IMR-90 (cell line): ENCODE measurements around the gene PPARD. TPM values are rescaled to one million over a fixed set of nuclear protein-coding genes. Genes with fewer than 3 reads are reported as not detected.

Source experiments
- ATAC-seq: fragments of 200-7000 bp; cut with Tn5 transposase; 2 replicates; pipeline ENCODE4 v1.9.1; 2020; ENCODE audit warnings: low read depth, mild to moderate bottlenecking, moderate library complexity
- BruUV-seq: library from RNA; stranded (reverse); fragments of 400-500 nt; replicated peaks from 2 replicates; lab custom pipeline; 2021; lab: Mats Ljungman, UMichigan
- CTCF ChIA-PET: fragments of 300-600 bp; formaldehyde crosslinking; extraction: SDS; loops from one replicate; lab custom pipeline; 2021; ENCODE audit warnings: antibody characterized with exemption; lab: Yijun Ruan, JAX
- POLR2A ChIA-PET: fragments of 300-600 bp; sonication (Branson Sonifier 250); formaldehyde crosslinking; loops from one replicate; lab custom pipeline; 2022; ENCODE audit warnings: antibody characterized with exemption; ENCODE audit not compliant: unreplicated experiment; lab: Charles Lee
- DNase-seq: peaks from one replicate; pipeline ENCODE4 v3.0.0; 2013
- H2AFZ ChIP-seq: replicated peaks from 2 replicates; pipeline ENCODE3; 2013; ENCODE audit warnings: low read length, mild to moderate bottlenecking; ENCODE audit not compliant: poor library complexity
- H2AK5ac ChIP-seq: 2 replicates; pipeline ENCODE4 v1.6.1; 2013; ENCODE audit warnings: low read depth, low read length, inconsistent platforms
- H2AK9ac ChIP-seq: replicated peaks from 2 replicates; pipeline ENCODE3; 2013; ENCODE audit warnings: mild to moderate bottlenecking, low read depth, low read length, moderate library complexity; ENCODE audit not compliant: poor library complexity
- H2BK120ac ChIP-seq: 2 replicates; pipeline ENCODE4 v1.6.1; 2013; ENCODE audit warnings: low read depth, low read length, inconsistent platforms
- H2BK15ac ChIP-seq: 3 replicates; pipeline ENCODE4 v1.6.1; 2013; ENCODE audit warnings: low read depth, low read length, inconsistent platforms
- H2BK20ac ChIP-seq: 2 replicates; pipeline ENCODE4 v1.6.1; 2013; ENCODE audit warnings: low read depth, mild to moderate bottlenecking, inconsistent platforms, low read length, moderate library complexity
- H2BK5ac ChIP-seq: 2 replicates; pipeline ENCODE4 v1.6.1; 2013; ENCODE audit warnings: mild to moderate bottlenecking, low read depth, low read length, inconsistent platforms; ENCODE audit not compliant: poor library complexity, severe bottlenecking
- H3K14ac ChIP-seq: replicated peaks from 2 replicates; pipeline ENCODE4 v1.6.1; 2013; ENCODE audit warnings: low read depth, low read length, inconsistent platforms
- H3K18ac ChIP-seq: 2 replicates; pipeline ENCODE4 v1.6.1; 2013; ENCODE audit warnings: low read depth, low read length, control low read depth
- H3K23ac ChIP-seq: 2 replicates; pipeline ENCODE4 v1.6.1; 2013; ENCODE audit warnings: low read depth, low read length, inconsistent platforms
- H3K27ac ChIP-seq: 2 replicates; pipeline ENCODE4 v1.5.1; 2013; ENCODE audit warnings: mild to moderate bottlenecking, control low read depth, low read length; ENCODE audit not compliant: insufficient read depth
- H3K27me3 ChIP-seq: 2 replicates; pipeline ENCODE4 v1.6.1; 2013; ENCODE audit warnings: low read length; ENCODE audit not compliant: control insufficient read depth, insufficient read depth
- H3K36me3 ChIP-seq: 2 replicates; pipeline ENCODE4 v1.6.1; 2013; ENCODE audit warnings: low read length, mixed read lengths; ENCODE audit not compliant: control insufficient read depth, insufficient read depth
- H3K4ac ChIP-seq: 2 replicates; pipeline ENCODE4 v1.6.1; 2013; ENCODE audit warnings: low read depth, low read length, inconsistent platforms
- H3K4me1 ChIP-seq: 2 replicates; pipeline ENCODE4 v1.6.1; 2013; ENCODE audit warnings: low read length, mixed read lengths; ENCODE audit not compliant: control insufficient read depth, insufficient read depth
- H3K4me2 ChIP-seq: 2 replicates; pipeline ENCODE4 v1.6.1; 2013; ENCODE audit warnings: low read depth, mild to moderate bottlenecking, control low read depth, low read length, moderate library complexity
- H3K4me3 ChIP-seq: 2 replicates; pipeline ENCODE4 v1.5.1; 2013; ENCODE audit warnings: low read depth, mild to moderate bottlenecking, control low read depth, low read length, moderate library complexity; ENCODE audit not compliant: insufficient read depth
- H3K56ac ChIP-seq: 2 replicates; pipeline ENCODE4 v1.6.1; 2013; ENCODE audit warnings: low read length, inconsistent platforms; ENCODE audit not compliant: insufficient read depth; ENCODE audit errors: extremely low read depth
- H3K79me1 ChIP-seq, 2 experiments: 2 replicates each; pipeline ENCODE4 v1.6.1; 2013; ENCODE audit warnings: low read length in 2 of 2, inconsistent platforms in 1 of 2, low read depth in 1 of 2
- H3K9ac ChIP-seq: 2 replicates; pipeline ENCODE4 v1.6.1; 2013; ENCODE audit warnings: low read depth, low read length, control low read depth
- H3K9me1 ChIP-seq: 2 replicates; pipeline ENCODE4 v1.6.1; 2013; ENCODE audit warnings: low read length, inconsistent platforms; ENCODE audit not compliant: insufficient read depth
- H3K9me3 ChIP-seq: 2 replicates; pipeline ENCODE4 v1.6.1; 2013; ENCODE audit warnings: low read length; ENCODE audit not compliant: control insufficient read depth, insufficient read depth
- H4K20me1 ChIP-seq: 2 replicates; pipeline ENCODE4 v1.6.1; 2013; ENCODE audit warnings: low read length, inconsistent platforms; ENCODE audit not compliant: insufficient read depth
- H4K5ac ChIP-seq: 2 replicates; pipeline ENCODE4 v1.6.1; 2013; ENCODE audit warnings: mild to moderate bottlenecking, low read depth, low read length, control low read depth
- H4K8ac ChIP-seq, 2 experiments: 2 replicates each; pipeline ENCODE4 v1.6.1; 2013; ENCODE audit warnings: low read depth in 2 of 2, low read length in 2 of 2, control low read depth in 1 of 2, inconsistent platforms in 1 of 2
- H4K91ac ChIP-seq: 2 replicates; pipeline ENCODE4 v1.6.1; 2013; ENCODE audit warnings: low read depth, low read length, inconsistent platforms; ENCODE audit not compliant: insufficient read depth
- BHLHE40 ChIP-seq: fragments of 150-350 bp; IDR thresholded peaks from 2 replicates; pipeline ENCODE4 v1.6.1; 2016; ENCODE audit warnings: mild to moderate bottlenecking, low read depth, low read length
- CEBPB ChIP-seq: IDR thresholded peaks from 2 replicates; pipeline ENCODE4 v1.6.1; 2012; ENCODE audit warnings: low read depth, low read length, improper control_type of control experiment
- CTCF ChIP-seq: conservative IDR thresholded peaks from 2 replicates; pipeline ENCODE4 v1.5.1; 2012; ENCODE audit warnings: mild to moderate bottlenecking, low read depth, low read length, improper control_type of control experiment
- ELK1 ChIP-seq: fragments of 150-350 bp; IDR thresholded peaks from 2 replicates; pipeline ENCODE4 v1.6.1; 2016; ENCODE audit warnings: low read depth, mild to moderate bottlenecking, low read length, moderate library complexity, borderline replicate concordance
- FOS ChIP-seq: fragments of 150-350 bp; IDR thresholded peaks from 2 replicates; pipeline ENCODE4 v1.6.1; 2016; ENCODE audit warnings: low read depth, low read length
- MAFK ChIP-seq: IDR thresholded peaks from 2 replicates; pipeline ENCODE4 v1.6.1; 2012; ENCODE audit warnings: low read depth, low read length, improper control_type of control experiment
- POLR2A ChIP-seq: IDR thresholded peaks from 2 replicates; pipeline ENCODE4 v1.6.1; 2012; ENCODE audit warnings: mild to moderate bottlenecking, low read depth, low read length
- RCOR1 ChIP-seq: IDR thresholded peaks from 2 replicates; pipeline ENCODE4 v1.6.1; 2012; ENCODE audit warnings: mild to moderate bottlenecking, low read length, improper control_type of control experiment; ENCODE audit not compliant: insufficient replicate concordance
- WGBS, 2 experiments: methylation state at CpG; one replicate each; pipeline versions ENCODE4 v1.1.5 to v1.1.7; 2013; ENCODE audit warnings: missing lambda C conversion rate in 2 of 2; ENCODE audit not compliant: insufficient read length in 1 of 2; ENCODE audit errors: extremely low coverage in 2 of 2; 5-methylcytosine and 5-hydroxymethylcytosine counted together
- dilution Hi-C: fragments of 300-500 bp; cut with HindIII; formaldehyde crosslinking; loops from one replicate; pipeline ENCODE4 v1.14.3; 2018; ENCODE audit warnings: low sequenced_read_pairs; ENCODE audit not compliant: unreplicated experiment
- in situ Hi-C: fragments of 300-500 bp; cut with MboI; formaldehyde crosslinking; loops from 3 replicates; pipeline ENCODE4 v1.14.3; 2019; ENCODE audit warnings: low sequenced_read_pairs, inconsistent platforms, mixed read lengths
- intact Hi-C: fragments of 100-400 bp; cut with micrococcal nuclease; formaldehyde crosslinking; loops from 2 replicates; pipeline ENCODE4 v1.10.0; 2022
- polyA plus RNA-seq, 3 experiments: library from polyadenylated mRNA; depleted of rRNA; stranded (reverse); fragments of >200 nt; gene quantifications; 2 replicates each; pipeline ENCODE4 v1.2.3, GENCODE V29; 2012; ENCODE audit warnings: low replicate concordance in 1 of 3
- total RNA-seq: library from RNA; depleted of rRNA; stranded (reverse); fragments of >200 nt; gene quantifications from 2 replicates; pipeline ENCODE4 v1.2.3, GENCODE V29; 2012

PPARD gene
- total and polyA plus RNA-seq, 2 of the 4 experiments (the other 2 are of a cell fraction) = 10.4 to 69.0 TPM

- 100% methylated on average over 1 of the region's 4 CpGs; no CpG with 5 or more reads in 1 of the 2 experiments for WGBS, 2 experiments
- Histone ChIP-seq H3K18ac (no peak overlapping the region), H2AK9ac (peak overlapping the region; percentile 40), H3K23ac (peak overlapping the region; percentile 20; the same call in 1 of the 2 replicates), H3K4ac (no peak overlapping the region; the same call in 1 of the 2 replicates), H3K9ac (no peak overlapping the region), H2BK15ac (no peak overlapping the region), H3K4me1 (peaks cover 24% of the 10 kb centered on the region), H3K4me2 (no peak overlapping the region), H3K27ac (no peak overlapping the region), H3K36me3 (no peaks in the 10 kb centered on the region), H3K56ac (no peak overlapping the region), H4K5ac (no peak overlapping the region), H4K91ac (no peak overlapping the region), H3K79me1 (peaks cover 31 to 69% of the 10 kb centered on the region in 2 experiments), H2AK5ac (peak overlapping the region; percentile 53), H3K14ac (no peak overlapping the region), H2BK120ac (peak overlapping the region; percentile 14; the same call in 1 of the 2 replicates), H3K9me3 (no peaks in the 10 kb centered on the region), H4K8ac (peak overlapping the region in 1 of 2 experiments; percentile 31; a peak in 1 of 4 replicates), H3K4me3 (no peak overlapping the region), H3K9me1 (peaks cover 43% of the 10 kb centered on the region), H3K27me3 (no peaks in the 10 kb centered on the region), H2BK5ac (no peak overlapping the region), H2BK20ac (no peak overlapping the region), H2AFZ (no peak overlapping the region), H4K20me1 (peaks cover 7% of the 10 kb centered on the region)
- ChIA-PET CTCF (no interaction called here), POLR2A (no interaction called here)
- no TSS peak for BruUV-seq
- in situ Hi-C loops = no loop called here
- no peak for TF ChIP-seq POLR2A
- no peak for TF ChIP-seq MAFK
- no peak for TF ChIP-seq ELK1
- no peak for TF ChIP-seq BHLHE40
- no peak for TF ChIP-seq CEBPB
- no peak for TF ChIP-seq RCOR1
- TF ChIP-seq CTCF = no peak
- TF ChIP-seq FOS = no peak
- no peak for ATAC-seq
- intact Hi-C loops = no loop called here
- dilution Hi-C loops = no loop called here
- DNase-seq = no peak
Observed at GRCh38 chr6:35386989-35387388, 44.6 kb downstream of the PPARD start.
